KOPT-K1 (cell line): ENCODE measurements around the gene CORO2B.
"Not testable (repeated sequence)": the region's sequence is repeated elsewhere in the genome, so short reads cannot be mapped to it uniquely, and the experiment has no call there.

Experiments
- H3K27ac ChIP-seq: fragments of 200-600 bp; sonication (generic); 2 replicates; pipeline ENCODE4 v1.5.1; 2016; ENCODE audit warnings: antibody characterized with exemption, mild to moderate bottlenecking, low read depth, low read length; ENCODE audit not compliant: poor library complexity, severe bottlenecking
- H3K36me3 ChIP-seq: fragments of 200-600 bp; sonication (generic); 2 replicates; pipeline ENCODE4 v1.5.1; 2017; ENCODE audit warnings: antibody characterized with exemption, mild to moderate bottlenecking, low read length, moderate library complexity; ENCODE audit not compliant: insufficient read depth
- H3K9me3 ChIP-seq: fragments of 200-600 bp; sonication (generic); 2 replicates; pipeline ENCODE4 v1.5.1; 2017; ENCODE audit warnings: antibody characterized with exemption, low read length, mild to moderate bottlenecking; ENCODE audit not compliant: insufficient read depth, poor library complexity, severe bottlenecking

The CORO2B gene

DNA sequence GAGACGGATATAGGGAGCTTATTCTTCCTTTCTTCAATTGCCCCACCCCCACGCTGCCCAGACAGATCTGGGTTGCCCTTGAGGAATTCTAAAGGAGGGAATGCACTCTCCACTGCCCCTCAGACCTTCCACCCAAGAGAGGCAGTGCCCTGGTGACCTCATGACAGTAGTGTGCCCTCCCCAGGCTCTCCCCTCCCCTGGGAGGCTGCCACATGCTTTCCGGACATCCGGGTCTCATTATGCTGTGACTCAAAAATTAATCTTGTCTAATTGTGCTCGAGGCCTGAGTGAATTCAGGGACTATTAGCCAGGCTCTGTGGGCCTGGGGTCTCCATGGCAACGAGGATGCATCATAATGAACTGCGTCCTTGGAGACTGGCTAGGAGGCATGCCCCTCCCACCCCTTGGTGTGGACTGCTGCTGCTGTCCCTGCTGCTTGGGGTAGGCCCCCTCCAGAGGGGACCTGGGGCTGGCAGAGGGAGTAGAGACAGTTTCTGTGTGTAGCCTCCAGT is 20.8 kb downstream of the CORO2B start:
- Histone ChIP-seq H3K36me3 (no peaks in the 10 kb centered on the region), H3K27ac (no peak overlapping the region), H3K9me3 (no peaks in the 10 kb centered on the region)

DNA sequence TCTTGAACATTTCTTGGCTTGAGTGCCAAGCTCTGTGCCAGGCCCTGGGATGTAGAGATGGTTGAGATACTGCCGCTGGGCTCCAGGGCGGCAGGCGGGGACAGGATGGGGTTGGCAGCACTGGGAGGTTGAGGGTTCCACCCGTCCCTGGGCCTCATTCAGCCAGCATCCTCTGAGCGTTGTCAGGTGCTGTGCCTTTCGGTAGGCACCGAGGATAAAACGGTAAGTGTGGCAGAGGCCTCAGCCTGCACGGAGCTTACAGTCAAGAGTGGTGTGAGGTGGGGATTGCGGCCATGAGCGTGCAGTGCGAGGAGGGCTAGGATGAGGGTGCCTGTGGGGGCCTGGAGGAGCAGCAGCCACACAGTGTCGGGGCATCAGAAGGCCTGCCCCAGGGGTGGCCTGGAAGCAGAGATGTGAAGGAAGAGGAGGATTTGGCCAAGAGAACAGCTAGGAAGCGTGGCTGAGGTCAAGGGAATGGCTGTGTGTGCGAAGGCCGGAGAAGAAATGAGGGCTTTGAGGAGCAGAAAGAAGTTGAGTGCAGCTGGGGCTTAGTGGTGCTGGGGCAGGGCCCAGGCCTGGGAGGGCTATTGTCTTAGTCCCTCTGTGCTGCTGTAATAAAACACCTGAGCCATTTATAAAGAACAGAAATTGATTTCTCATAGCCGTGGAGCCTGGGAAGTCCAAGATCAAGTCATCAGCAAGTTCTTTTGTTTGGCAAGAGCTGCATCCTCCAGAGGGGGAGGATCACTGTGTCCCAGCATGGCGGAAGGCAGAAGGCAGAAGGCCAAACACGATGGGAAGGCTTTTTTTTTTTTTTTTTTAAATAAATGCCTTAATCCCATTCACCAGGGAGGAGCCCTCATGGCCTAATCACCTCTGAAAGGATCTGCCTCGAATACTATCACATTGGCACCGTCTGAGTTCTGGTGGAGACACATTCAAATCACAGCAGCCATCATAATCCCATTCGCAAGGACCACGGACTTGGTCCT is 22.7 kb downstream of the CORO2B start:
- H3K27ac ChIP-seq, result no peak overlapping the region
- H3K36me3 ChIP-seq, result no peaks in the 10 kb centered on the region
- no peaks in the 10 kb centered on the region for H3K9me3 ChIP-seq

DNA sequence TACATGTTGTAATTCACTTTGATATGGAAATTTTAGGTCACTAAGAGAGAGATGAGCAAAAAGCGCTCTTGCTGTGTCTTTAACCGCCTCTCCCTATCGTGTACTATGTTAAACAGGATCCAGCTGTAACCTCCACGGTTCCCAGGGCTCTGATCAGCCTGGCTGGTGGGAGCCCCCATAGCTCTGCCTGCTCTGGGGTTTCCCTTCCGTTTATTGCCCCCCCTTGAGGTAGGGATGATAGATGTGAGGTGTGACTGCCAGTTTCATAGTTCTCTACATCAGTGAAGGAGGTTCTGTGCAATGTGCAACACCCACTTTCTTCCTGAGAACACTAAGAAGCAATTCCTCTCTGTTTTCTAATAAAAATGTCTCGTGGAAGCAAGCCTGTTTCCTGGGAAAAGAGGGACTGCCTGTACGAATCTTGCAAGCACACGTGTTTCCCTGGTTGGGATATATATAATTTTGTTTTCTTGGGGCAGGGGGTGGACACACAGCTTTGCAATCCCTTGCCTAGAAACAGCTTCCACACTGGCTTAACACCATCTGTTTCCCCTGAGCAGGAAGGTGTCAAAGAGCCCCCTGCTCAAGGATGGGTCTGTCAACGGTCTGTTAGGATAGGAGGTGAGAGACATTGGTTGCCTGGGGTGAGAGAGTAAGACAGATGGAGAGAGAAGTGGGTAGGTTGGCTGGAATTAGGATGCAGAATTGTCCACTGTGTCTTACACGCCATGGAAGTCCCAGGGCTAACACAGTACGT is 23.8 kb downstream of the CORO2B start:
- H3K27ac ChIP-seq, result no peak overlapping the region
- H3K9me3 ChIP-seq, result no peaks in the 10 kb centered on the region
- no peaks in the 10 kb centered on the region for H3K36me3 ChIP-seq

DNA sequence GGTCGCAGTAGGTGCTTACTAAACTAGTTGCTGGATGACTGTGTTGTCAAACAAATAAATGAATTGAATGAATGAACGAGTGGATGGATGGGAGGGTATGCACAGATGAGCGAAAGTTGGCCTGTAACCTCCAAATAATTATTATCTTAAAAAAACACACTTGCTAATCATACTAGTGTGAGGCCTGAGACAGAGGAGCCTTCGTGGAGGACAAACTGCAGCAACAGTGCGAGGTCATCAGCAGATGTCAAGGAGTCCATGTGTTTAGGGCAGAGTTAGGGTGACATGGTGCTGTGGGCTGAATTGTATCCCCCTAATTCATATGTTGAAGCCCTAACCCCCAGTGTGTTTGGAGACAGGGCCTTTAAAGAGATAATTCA is 24.4 kb downstream of the CORO2B start:
- no peaks in the 10 kb centered on the region for H3K36me3 ChIP-seq

DNA sequence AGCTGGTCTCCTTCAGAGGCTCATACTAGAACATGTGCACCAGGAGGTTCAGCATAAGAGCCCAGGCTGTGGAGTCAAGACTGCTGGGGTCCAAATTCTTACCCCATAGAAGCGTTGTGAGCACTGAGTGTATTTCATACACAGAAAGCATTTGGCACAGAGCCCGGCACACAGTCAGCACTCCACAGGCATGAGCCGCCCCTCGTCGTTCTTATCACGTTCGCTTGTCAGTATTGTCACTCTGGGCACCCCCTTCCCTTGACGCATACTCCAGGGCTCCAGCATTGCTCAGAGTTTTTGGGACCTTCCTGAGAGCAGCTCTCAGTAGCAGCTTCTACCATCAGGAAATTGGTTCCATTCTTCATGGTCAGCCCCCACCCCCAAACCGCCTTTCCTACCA is 25.2 kb downstream of the CORO2B start:
- Histone ChIP-seq H3K27ac (no peak overlapping the region), H3K36me3 (no peaks in the 10 kb centered on the region), H3K9me3 (no peaks in the 10 kb centered on the region)

More for the DNA sequence above, 24.4 kb downstream of the CORO2B start:
- Histone ChIP-seq H3K27ac (no peak overlapping the region), H3K9me3 (no peaks in the 10 kb centered on the region)

DNA sequence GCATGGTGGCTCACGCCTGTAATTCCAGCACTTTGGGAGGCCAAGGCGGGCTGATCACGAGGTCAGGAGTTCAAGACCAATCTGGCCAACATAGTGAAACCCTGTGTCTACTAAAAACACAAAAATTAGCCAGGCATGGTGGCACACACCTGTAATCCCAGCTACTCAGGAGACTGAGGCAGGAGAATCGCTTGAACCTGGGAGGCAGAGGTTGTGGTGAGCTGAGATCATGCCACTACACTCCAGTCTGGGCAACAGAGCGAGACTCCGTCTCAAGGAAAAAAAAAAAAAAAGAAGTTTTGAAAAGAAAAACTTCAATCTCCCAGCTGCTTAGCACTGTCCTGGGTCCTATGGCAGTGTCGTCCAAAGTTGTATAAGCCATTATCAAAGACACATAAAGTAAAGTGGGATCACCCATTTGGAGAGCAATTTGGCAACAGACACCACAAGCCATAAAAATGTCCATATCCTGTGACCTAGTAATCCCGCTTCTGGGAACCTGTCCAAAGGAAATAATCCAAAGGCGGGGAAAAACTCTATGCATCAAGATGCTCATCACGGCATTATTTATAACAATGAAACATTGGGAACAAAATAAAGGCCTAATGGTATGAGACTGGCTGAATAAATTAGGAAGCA is 26.2 kb downstream of the CORO2B start:
- H3K27ac ChIP-seq, H3K36me3 ChIP-seq: not testable (repeated sequence)

DNA sequence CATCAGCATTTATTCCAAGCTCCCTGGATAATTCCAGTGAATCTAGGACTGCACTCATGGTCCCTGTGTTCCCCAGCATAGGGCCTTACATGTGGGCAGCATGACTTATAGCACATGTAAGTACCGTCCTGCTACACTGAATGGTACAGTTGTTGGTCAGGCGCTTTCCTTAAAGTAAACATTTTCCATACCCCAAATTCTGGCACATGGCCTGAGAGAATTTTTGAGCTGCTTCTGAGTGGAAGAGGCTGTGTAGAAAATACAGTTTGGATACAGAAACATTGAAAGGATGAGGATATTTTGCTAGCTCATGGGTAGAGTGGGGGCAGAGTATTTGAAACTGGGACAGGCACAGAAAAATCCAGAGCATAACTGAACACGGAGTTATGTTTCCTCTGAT is 27.6 kb downstream of the CORO2B start:
- Histone ChIP-seq H3K27ac (no peak overlapping the region), H3K36me3 (no peaks in the 10 kb centered on the region), H3K9me3 (no peaks in the 10 kb centered on the region)

More for the DNA sequence above, 26.2 kb downstream of the CORO2B start:
- not testable (repeated sequence) for H3K9me3 ChIP-seq

DNA sequence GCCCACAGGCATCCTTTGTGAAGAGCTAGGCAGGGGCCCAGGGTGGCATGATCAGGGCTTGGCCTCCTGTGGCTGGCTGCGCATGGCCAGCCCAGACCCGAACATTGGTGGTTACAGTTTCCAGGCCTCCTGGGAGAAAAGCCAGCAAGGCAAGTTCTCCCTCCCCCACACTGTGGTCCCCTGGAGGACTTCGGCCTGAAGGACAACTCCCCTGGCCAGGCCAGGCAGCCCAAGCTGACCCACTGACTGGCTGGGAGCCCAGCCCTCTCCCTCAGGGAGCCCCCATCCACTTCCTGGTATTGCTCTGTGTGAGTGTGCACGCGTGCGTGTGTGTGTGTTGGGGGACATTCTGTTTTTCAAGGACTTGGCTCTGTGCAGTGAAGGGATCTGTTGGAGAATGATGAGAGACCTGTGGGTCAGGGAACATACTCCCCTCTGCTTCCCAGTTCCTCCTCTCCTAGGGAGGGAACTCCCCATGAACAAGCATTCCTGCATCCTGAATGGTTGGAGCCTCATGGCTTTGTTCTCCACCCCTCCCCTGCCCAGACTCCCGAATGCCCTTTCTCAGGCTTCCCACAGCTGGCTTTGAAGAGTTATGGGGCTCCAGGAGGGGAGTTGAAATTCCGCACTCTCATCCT is 29.5 kb downstream of the CORO2B start:
- H3K9me3 ChIP-seq, result no peaks in the 10 kb centered on the region
- H3K27ac ChIP-seq, result no peak overlapping the region
- H3K36me3 ChIP-seq, result no peaks in the 10 kb centered on the region

DNA sequence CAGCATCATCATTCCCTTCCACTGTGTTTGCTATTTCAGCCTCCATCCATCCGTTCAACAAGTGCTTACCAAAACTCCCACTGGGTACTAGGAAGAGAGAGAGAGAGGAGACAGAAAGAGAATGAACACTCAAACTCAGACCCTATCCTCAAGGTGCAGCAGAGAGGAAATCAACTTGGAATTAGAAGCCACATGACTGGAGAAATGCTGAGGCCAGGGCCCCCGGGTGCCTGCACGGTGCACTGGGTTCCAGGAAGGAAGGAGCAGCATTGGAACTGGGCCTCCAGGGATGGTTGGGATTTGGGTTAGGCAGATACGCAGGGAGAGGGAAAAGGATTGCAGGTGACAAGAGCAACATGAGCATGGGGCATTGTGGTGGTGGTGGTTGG is 30.0 kb downstream of the CORO2B start:
- no peaks in the 10 kb centered on the region for H3K36me3 ChIP-seq
- no peak overlapping the region for H3K27ac ChIP-seq
- H3K9me3 ChIP-seq, result no peaks in the 10 kb centered on the region

DNA sequence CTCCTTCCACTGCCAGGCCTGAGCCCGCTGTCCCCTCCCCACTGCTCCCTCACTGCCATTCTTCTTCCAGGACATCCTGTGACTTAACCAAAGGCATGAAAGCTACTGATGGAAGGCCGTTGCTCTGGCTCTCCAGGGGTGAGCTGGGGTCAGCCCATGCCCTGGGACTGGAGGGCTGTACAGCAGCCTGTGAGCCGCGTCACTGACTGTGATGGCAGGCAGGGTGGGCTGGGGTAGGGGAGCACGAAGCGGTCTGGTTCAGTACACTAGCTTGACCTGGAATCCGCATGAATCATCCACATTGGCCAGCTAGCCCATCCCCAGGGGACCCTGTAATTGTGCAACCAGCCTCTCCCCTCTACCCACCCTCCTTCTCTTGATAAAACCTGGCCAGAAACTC is 30.8 kb downstream of the CORO2B start:
- no peaks in the 10 kb centered on the region for H3K9me3 ChIP-seq
- H3K27ac ChIP-seq, result no peak overlapping the region
- H3K36me3 ChIP-seq, result no peaks in the 10 kb centered on the region

DNA sequence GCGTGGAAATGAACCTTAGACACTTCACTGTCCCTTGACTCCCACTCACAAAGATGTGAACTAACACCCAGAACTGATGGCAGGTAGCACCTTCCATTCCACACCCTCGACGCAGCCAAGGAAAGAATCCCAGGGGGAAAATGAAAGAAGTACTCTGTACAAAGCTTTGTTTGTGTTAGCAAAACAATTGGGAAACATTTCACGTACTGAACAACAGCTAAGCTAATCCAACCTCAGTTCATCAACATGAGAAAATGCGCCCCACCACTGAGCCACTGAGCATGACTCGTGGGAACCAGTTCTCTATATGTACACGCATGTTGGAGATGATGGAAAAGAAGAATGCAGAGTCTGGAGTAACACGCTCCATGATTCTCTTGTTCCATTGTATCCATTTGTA is 32.0 kb downstream of the CORO2B start:
- H3K27ac ChIP-seq, result no peak overlapping the region
- no peaks in the 10 kb centered on the region for H3K36me3 ChIP-seq
- H3K9me3 ChIP-seq, result no peaks in the 10 kb centered on the region

DNA sequence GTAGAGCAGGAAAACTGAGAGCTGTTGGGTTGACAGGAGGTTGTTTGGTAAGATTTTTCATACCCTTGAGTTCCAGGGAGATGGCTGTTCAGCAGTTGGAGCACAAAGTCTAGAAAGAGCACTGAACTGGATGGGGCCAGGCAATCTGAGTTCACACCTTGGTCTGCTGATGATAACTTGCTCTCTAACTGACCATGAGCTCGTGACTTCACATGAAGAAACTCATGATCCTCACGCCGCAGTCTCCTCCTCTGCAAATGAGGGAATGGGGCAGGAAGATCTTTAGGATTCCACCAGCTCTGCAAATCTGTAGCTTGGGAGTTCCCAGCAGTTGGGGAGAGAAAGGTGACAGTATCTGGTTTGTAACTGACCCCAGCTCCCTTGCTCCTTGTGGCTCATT is 33.7 kb downstream of the CORO2B start:
- Histone ChIP-seq H3K27ac (no peak overlapping the region), H3K9me3 (no peaks in the 10 kb centered on the region), H3K36me3 (no peaks in the 10 kb centered on the region)

DNA sequence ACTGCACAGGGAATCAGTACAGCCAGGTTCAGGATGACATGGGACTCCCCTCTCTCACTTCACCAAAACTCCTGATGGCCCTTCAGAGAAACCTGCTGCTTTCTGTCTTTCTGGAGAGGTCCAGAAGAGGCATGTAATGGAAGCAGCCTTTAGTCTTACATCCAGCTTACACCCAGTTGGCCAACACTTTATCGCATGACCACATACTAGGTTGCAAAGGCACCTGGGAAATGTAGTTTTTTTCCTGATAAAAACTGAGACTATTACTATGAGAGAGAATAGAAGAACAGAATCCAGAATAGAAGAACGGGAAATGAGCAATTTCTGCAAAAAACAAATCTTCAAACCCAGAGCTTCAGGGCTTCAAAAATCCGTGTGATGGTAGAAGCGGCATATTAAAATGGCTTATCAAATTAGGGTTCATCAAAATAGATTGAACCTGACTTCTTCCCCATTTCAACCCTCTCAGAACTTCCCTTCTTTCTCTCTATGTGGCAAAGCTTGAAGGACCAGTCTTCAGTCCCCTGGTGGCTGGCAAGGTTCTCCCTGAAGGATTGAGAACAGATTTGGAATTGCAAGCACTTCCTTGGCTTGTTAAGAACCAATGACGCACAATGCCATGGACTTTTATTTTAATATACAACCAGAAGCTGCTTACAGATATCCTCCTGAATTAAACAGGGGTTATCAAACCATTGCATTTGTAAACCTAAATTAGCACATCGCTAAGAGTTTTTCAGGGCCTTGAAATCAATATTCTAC is 34.4 kb downstream of the CORO2B start:
- Histone ChIP-seq H3K27ac (no peak overlapping the region), H3K36me3 (no peaks in the 10 kb centered on the region), H3K9me3 (no peaks in the 10 kb centered on the region)
